GM12878 (cell line): ENCODE data around the gene DLG2. TPM values are rescaled to one million over a fixed set of nuclear protein-coding genes. Genes with fewer than 3 reads are reported as not detected.
A peak's percentile ranks its signal among the peaks of the same experiment; 100 is the strongest.

Experiments used
- ATAC-seq: fragments of 200-7000 bp; cut with Tn5 transposase; 3 replicates; pipeline ENCODE4 v1.9.1; 2020; ENCODE audit warnings: mild to moderate bottlenecking, moderate library complexity
- BruUV-seq: library from RNA; stranded (reverse); fragments of 400-500 nt; replicated peaks from 2 replicates; lab custom pipeline; 2021; lab: Mats Ljungman, UMichigan
- CTCF ChIA-PET: fragments of 300-600 bp; sonication (Branson Sonifier 250); formaldehyde crosslinking; extraction: SDS; loops from one replicate; lab custom pipeline; 2021; ENCODE audit warnings: inconsistent platforms; lab: Yijun Ruan, JAX
- POLR2A ChIA-PET: fragments of 350-600 bp; formaldehyde crosslinking; extraction: SDS; loops from one replicate; lab custom pipeline; 2021; ENCODE audit warnings: inconsistent platforms; lab: Charles Lee
- RAD21 ChIA-PET: fragments of 300-600 bp; sonication (Branson Sonifier 250); formaldehyde crosslinking; loops from one replicate; lab custom pipeline; 2023; ENCODE audit warnings: antibody characterized with exemption; ENCODE audit not compliant: unreplicated experiment; lab: Charles Lee
- SMC1A ChIA-PET: fragments of 300-600 bp; sonication (Branson Sonifier 250); formaldehyde crosslinking; loops from one replicate; lab custom pipeline; 2023; ENCODE audit not compliant: unreplicated experiment, uncharacterized antibody; lab: Charles Lee
- DNase-seq: peaks from one replicate; pipeline ENCODE4 v3.0.0-alpha.2; 2011; ENCODE audit warnings: low read depth, low spot score
- FAIRE-seq: peaks from 3 replicates; lab custom pipeline; 2011; peaks lifted over from hg19 to GRCh38; lab: Jason Lieb, UNC
- H2AFZ ChIP-seq: 2 replicates; pipeline ENCODE4 v1.6.0; 2011; ENCODE audit warnings: low read depth, low read length, control low read depth; ENCODE audit not compliant: control insufficient read depth
- H3K27ac ChIP-seq: 2 replicates; pipeline ENCODE4 v1.5.1; 2011; ENCODE audit warnings: control low read depth; ENCODE audit not compliant: control insufficient read depth, insufficient read depth
- H3K27me3 ChIP-seq, 2 experiments: replicated peaks in 1 of 2; 2 replicates each; pipeline versions ENCODE4 v1.6.0 to v1.6.1; 2011; ENCODE audit warnings: low read length in 1 of 2; ENCODE audit not compliant: control insufficient read depth in 2 of 2, insufficient read depth in 2 of 2
- H3K36me3 ChIP-seq, 2 experiments: 2 replicates each; pipeline ENCODE4 v1.5.1; 2011; ENCODE audit warnings: low read length in 1 of 2; ENCODE audit not compliant: control insufficient read depth in 2 of 2, insufficient read depth in 2 of 2
- H3K4me1 ChIP-seq: 2 replicates; pipeline ENCODE4 v1.6.1; 2011; ENCODE audit warnings: mild to moderate bottlenecking, low read length, moderate library complexity, mixed read lengths; ENCODE audit not compliant: control insufficient read depth, insufficient read depth
- H3K4me2 ChIP-seq: 2 replicates; pipeline ENCODE4 v1.6.0; 2011; ENCODE audit warnings: control low read depth; ENCODE audit not compliant: control insufficient read depth, insufficient read depth
- H3K4me3 ChIP-seq: fragments of 200-600 bp; sonication (generic); 2 replicates; pipeline ENCODE4 v1.5.1; 2016
- H3K79me2 ChIP-seq: 2 replicates; pipeline ENCODE4 v1.6.0; 2011; ENCODE audit warnings: low read length; ENCODE audit not compliant: control insufficient read depth, insufficient read depth
- H3K9ac ChIP-seq: 2 replicates; pipeline ENCODE4 v1.8.0; 2011; ENCODE audit warnings: low read length, control low read depth, mixed read lengths; ENCODE audit not compliant: control insufficient read depth, insufficient read depth
- H3K9me3 ChIP-seq: replicated peaks from 3 replicates; pipeline ENCODE4 v1.5.1; 2011; ENCODE audit warnings: mild to moderate bottlenecking, low read length; ENCODE audit not compliant: control insufficient read depth, insufficient read depth
- H4K20me1 ChIP-seq: 2 replicates; pipeline ENCODE4 v1.6.0; 2011; ENCODE audit not compliant: control insufficient read depth, insufficient read depth
- BACH1 ChIP-seq: fragments of 450-650 bp; IDR thresholded peaks from 2 replicates; pipeline ENCODE4 v1.6.1; 2017; ENCODE audit warnings: mild to moderate bottlenecking, borderline replicate concordance
- BHLHE40 ChIP-seq, 2 experiments: fragments of 450-650 bp in 1 of 2; IDR thresholded peaks; 2 replicates each; pipeline ENCODE4 v1.6.1; 2011 to 2017; ENCODE audit warnings: low read depth in 2 of 2, borderline replicate concordance in 1 of 2, improper control_type of control experiment in 1 of 2, low read length in 1 of 2, mild to moderate bottlenecking in 1 of 2
- CHD2 ChIP-seq: IDR thresholded peaks from 2 replicates; pipeline ENCODE4 v1.6.1; 2011; ENCODE audit warnings: low read depth, low read length, improper control_type of control experiment, borderline replicate concordance
- EP300 ChIP-seq, 2 experiments: fragments of 150-350 bp in 1 of 2; IDR thresholded peaks; 2 replicates each; pipeline ENCODE4 v1.6.1; 2011 to 2012; ENCODE audit warnings: low read depth in 2 of 2, low read length in 2 of 2, borderline replicate concordance in 1 of 2, improper control_type of control experiment in 1 of 2, inconsistent platforms in 1 of 2; ENCODE audit not compliant: control insufficient read depth in 1 of 2
- ETV6 ChIP-seq, 2 experiments: fragments of 450-650 bp in 1 of 2; IDR thresholded peaks in 1 of 2; conservative IDR thresholded peaks in 1 of 2; 2 replicates each; pipeline ENCODE4 v1.6.1; 2014; ENCODE audit warnings: antibody characterized with exemption in 1 of 2, borderline replicate concordance in 1 of 2, low read depth in 1 of 2, mild to moderate bottlenecking in 1 of 2, moderate library complexity in 1 of 2
- EZH2 ChIP-seq: IDR thresholded peaks from 2 replicates; pipeline ENCODE4 v1.6.1; 2012; ENCODE audit warnings: low read depth, mild to moderate bottlenecking, control low read depth, inconsistent platforms, low read length, borderline replicate concordance; ENCODE audit not compliant: control insufficient read depth
- HDAC2 ChIP-seq: fragments of 200-600 bp; sonication (generic); IDR thresholded peaks from 2 replicates; pipeline ENCODE4 v1.6.1; 2017
- JUND ChIP-seq: IDR thresholded peaks from 2 replicates; pipeline ENCODE4 v1.6.1; 2012; ENCODE audit warnings: low read depth, mild to moderate bottlenecking, low read length, improper control_type of control experiment, moderate library complexity
- MEF2B ChIP-seq: fragments of 450-650 bp; IDR thresholded peaks from 2 replicates; pipeline ENCODE4 v1.6.1; 2018; ENCODE audit warnings: mild to moderate bottlenecking, moderate library complexity; ENCODE audit not compliant: partially characterized antibody, poor library complexity, severe bottlenecking
- MTA3 ChIP-seq: IDR thresholded peaks from 2 replicates; pipeline ENCODE4 v1.6.1; 2012; ENCODE audit warnings: low read length, inconsistent platforms, borderline replicate concordance
- PBX3 ChIP-seq: IDR thresholded peaks from 2 replicates; pipeline ENCODE4 v1.6.1; 2011; ENCODE audit warnings: mild to moderate bottlenecking, low read depth, low read length, moderate library complexity; ENCODE audit not compliant: insufficient replicate concordance
- RUNX3 ChIP-seq: IDR thresholded peaks from 2 replicates; pipeline ENCODE4 v1.6.1; 2012; ENCODE audit warnings: low read length, inconsistent platforms
- TCF7 ChIP-seq: IDR thresholded peaks from 2 replicates; pipeline ENCODE4 v1.6.1; 2014; ENCODE audit warnings: antibody characterized with exemption, borderline replicate concordance
- WGBS: methylation state at CpG from one replicate; pipeline ENCODE4 v1.1.6; 2016; ENCODE audit warnings: low lambda C conversion rate; ENCODE audit not compliant: insufficient replicate concordance, insufficient coverage; ENCODE audit errors: missing lambda C conversion rate; 5-methylcytosine and 5-hydroxymethylcytosine counted together
- in situ Hi-C: fragments of 300-500 bp; cut with MboI; formaldehyde crosslinking; loops from 9 replicates; pipeline ENCODE4 v1.14.3; 2018; ENCODE audit warnings: mixed read lengths
- intact Hi-C: fragments of 100-400 bp; cut with micrococcal nuclease; formaldehyde crosslinking; loops from one replicate; pipeline ENCODE4 v1.14.2; 2022; ENCODE audit not compliant: unreplicated experiment
- polyA plus RNA-seq, 11 experiments: library from polyadenylated mRNA; depleted of rRNA in 4 of 11; unstranded in 6 of 11; stranded (reverse) in 5 of 11; fragments of >200 nt; fragmentation: Nextera tagmentation in 4 of 11; fragmentation: Illumina TruSeq in 1 of 11; extraction: Ambion mirVana in 4 of 11; extraction: Trizol in 1 of 11; gene quantifications; 1 replicate in 1 of 11; 2 replicates in 10 of 11; pipeline versions ENCODE4 v1.2.1 to v1.2.3, GENCODE V29; 2011 to 2016; ENCODE audit warnings: inconsistent platforms in 2 of 11, missing spikeins in 2 of 11, low read depth in 1 of 11
- total RNA-seq, 4 experiments: library from RNA; depleted of rRNA in 3 of 4; stranded (reverse); fragments of >200 nt in 3 of 4; fragmentation: Illumina TruSeq in 1 of 4; extraction: Trizol in 1 of 4; gene quantifications; 2 replicates each; pipeline versions ENCODE4 v1.2.1 to v1.2.3, GENCODE V29; 2013 to 2021

DLG2 gene
- total and polyA plus RNA-seq, 10 of the 15 experiments (the other 5 are each of a cell fraction or from before 2014, with no cell fraction given) = 0.09 to 0.98 (median 0.35) TPM

DNA sequence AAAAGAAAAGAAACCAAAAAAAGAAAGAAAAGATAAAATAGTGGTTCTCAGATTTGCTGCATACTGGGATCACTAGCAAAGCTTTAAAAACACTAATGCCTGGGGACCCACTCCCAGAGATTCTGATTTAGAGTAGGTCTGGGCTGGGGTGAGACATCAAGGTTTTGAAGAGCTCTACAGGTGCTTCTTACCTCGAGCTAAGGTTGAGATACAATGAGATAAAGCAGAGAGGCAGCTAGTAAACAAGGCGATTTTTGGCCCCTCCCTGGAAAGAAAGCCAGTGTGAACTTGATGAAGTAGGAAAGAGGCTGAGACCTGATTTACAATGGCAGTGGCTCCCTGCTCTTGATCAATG, 2013.4 kb downstream of the DLG2 start:
- ChIA-PET CTCF (interaction anchor here (1.1 kb wide), 1 partner anchor 16 kb away, joined by 3 read pairs; no protein-coding TSS in a partner anchor), RAD21 (no interaction called here), POLR2A (no interaction called here), SMC1A (interaction anchor here (0.9 to 1.1 kb wide), 3 partner anchors 9 to 684 kb away, joined by 3 to 4 read pairs (median 3); no protein-coding TSS in a partner anchor)
- no peak for DNase-seq
- H2AFZ ChIP-seq = peak overlapping the region; percentile 51
- H4K20me1 ChIP-seq = no peaks in the 10 kb centered on the region
- H3K4me1 ChIP-seq = peaks cover 28% of the 10 kb centered on the region
- peak overlapping the region; percentile 41; the same call in 1 of the 2 replicates for H3K9ac ChIP-seq
- peak; percentile 57 for ATAC-seq
- WGBS = 0% methylated on average over 2 of the region's 2 CpGs
- no peaks in the 10 kb centered on the region for H3K79me2 ChIP-seq
- intact Hi-C loops = no loop called here
- H3K4me3 ChIP-seq = no peak overlapping the region
- no peaks in the 10 kb centered on the region for H3K27me3 ChIP-seq
- no peaks in the 10 kb centered on the region for H3K9me3 ChIP-seq
- TF ChIP-seq HDAC2 (0 out of 2 replicates have a peak, but pooled peaks have one; percentile 1), MEF2B (no peak), BHLHE40 (IDR thresholded peaks at IDR 0.05; ENCODE audit: borderline replicate concordance in 1 of 2, low read depth in 2 of 2, low read length in 1 of 2) (0 out of 4 replicates have a peak, but pooled peaks of 1 of the 2 experiments have one; percentile 1)
- H3K36me3 ChIP-seq = no peaks in the 10 kb centered on the region
- FAIRE-seq = no peak
- in situ Hi-C loops = no loop called here
- peak overlapping the region; percentile 83 for H3K27ac ChIP-seq
- peak overlapping the region; percentile 88 for H3K4me2 ChIP-seq
- no TSS peak for BruUV-seq

- peak; percentile 90 for ATAC-seq
- in situ Hi-C loops = no loop called here
- 15% methylated on average over 5 of the region's 5 CpGs for WGBS
- TF ChIP-seq MTA3 (peak; percentile 90), RUNX3 (peak; percentile 68), JUND (peak; percentile 79; the same call in 1 of the 2 replicates), EP300 (IDR thresholded peaks at IDR 0.05; ENCODE audit: borderline replicate concordance in 1 of 2, control insufficient read depth in 1 of 2, low read depth in 2 of 2, low read length in 2 of 2) (peak; percentile 83 to 97), ETV6 (conservative IDR thresholded peaks at IDR 0.05 in 1 of 2, IDR thresholded peaks at IDR 0.05 in 1 of 2; ENCODE audit: borderline replicate concordance in 1 of 2, low read depth in 1 of 2) (peak in 1 of 2 experiments; percentile 74; a peak in 1 of 4 replicates), BACH1 (peak; percentile 84), TCF7 (peak; percentile 20; the same call in 1 of the 2 replicates), CHD2 (peak; percentile 37; the same call in 1 of the 2 replicates), EZH2 (no peak), PBX3 (no peak)
These were observed 2014.0 kb downstream of the DLG2 start for GRCh38 chr11:83612891-83613766.

More at GRCh38 chr11:83612891-83613766, 2014.0 kb downstream of the DLG2 start:
- peak; percentile 74 for DNase-seq
- CTCF ChIA-PET = interaction anchor here (1.1 kb wide), 1 partner anchor 16 kb away, joined by 3 read pairs; no protein-coding TSS in a partner anchor
- no peaks in the 10 kb centered on the region for H3K27me3 ChIP-seq
- peaks cover 28% of the 10 kb centered on the region for H3K4me1 ChIP-seq
- H3K4me3 ChIP-seq = peak overlapping the region; percentile 23; the same call in 1 of the 2 replicates
- H4K20me1 ChIP-seq = no peaks in the 10 kb centered on the region
- BruUV-seq = no TSS peak
- H3K4me2 ChIP-seq = peak overlapping the region; percentile 88
- H2AFZ ChIP-seq = peak overlapping the region; percentile 65
- POLR2A ChIA-PET = interaction anchor here (0.7 kb wide), 1 partner anchor 17 kb away, joined by 3 read pairs; no protein-coding TSS in a partner anchor
- intact Hi-C loops = no loop called here
- no peaks in the 10 kb centered on the region for H3K36me3 ChIP-seq
- H3K79me2 ChIP-seq = no peaks in the 10 kb centered on the region
- SMC1A ChIA-PET = interaction anchor here (0.9 to 1.1 kb wide), 3 partner anchors 8 to 683 kb away, joined by 3 to 4 read pairs (median 3); no protein-coding TSS in a partner anchor
- peak overlapping the region; percentile 91 for H3K27ac ChIP-seq
- H3K9me3 ChIP-seq = no peaks in the 10 kb centered on the region
- FAIRE-seq = peak; percentile 65
- peak overlapping the region; percentile 53 for H3K9ac ChIP-seq
- RAD21 ChIA-PET = no interaction called here
